H1 (cell line): ENCODE measurements around the gene NECTIN2. TPM values are rescaled to one million over a fixed set of nuclear protein-coding genes. Genes with fewer than 3 reads are reported as not detected.

Experiments used
- CTCF ChIA-PET: fragments of 300-600 bp; sonication (Branson Sonifier 250); formaldehyde crosslinking; loops from one replicate; lab custom pipeline; 2021; ENCODE audit not compliant: partially characterized antibody; lab: Charles Lee
- POLR2A ChIA-PET: fragments of 300-600 bp; sonication (Branson Sonifier 250); formaldehyde crosslinking; loops from one replicate; lab custom pipeline; 2021; ENCODE audit warnings: inconsistent platforms; ENCODE audit not compliant: partially characterized antibody; lab: Charles Lee
- DNase-seq, 2 experiments: peaks; one replicate each; pipeline versions ENCODE4 v3.0.0 to v3.0.0-alpha.2; 2010 to 2022; ENCODE audit warnings: low spot score in 2 of 2, low read depth in 1 of 2, mixed read lengths in 1 of 2
- FAIRE-seq: peaks from 2 replicates; lab custom pipeline; 2011; peaks lifted over from hg19 to GRCh38; lab: Jason Lieb, UNC
- H2AFZ ChIP-seq: 2 replicates; pipeline ENCODE4 v1.8.1; 2012; ENCODE audit warnings: low read length, inconsistent platforms
- H2AK5ac ChIP-seq: 2 replicates; pipeline ENCODE4 v1.6.1; 2013; ENCODE audit warnings: low read depth, low read length
- H2BK120ac ChIP-seq: replicated peaks from 2 replicates; pipeline ENCODE3; 2013; ENCODE audit warnings: low read depth, low read length, inconsistent platforms
- H2BK12ac ChIP-seq: 2 replicates; pipeline ENCODE4 v1.6.1; 2013; ENCODE audit warnings: low read depth, low read length
- H2BK15ac ChIP-seq: 2 replicates; pipeline ENCODE4 v1.6.1; 2013; ENCODE audit warnings: low read length
- H2BK20ac ChIP-seq: 2 replicates; pipeline ENCODE4 v1.6.1; 2013; ENCODE audit warnings: low read length
- H2BK5ac ChIP-seq: 2 replicates; pipeline ENCODE4 v1.6.1; 2013; ENCODE audit warnings: low read depth, low read length
- H3K14ac ChIP-seq: 2 replicates; pipeline ENCODE4 v1.6.1; 2013; ENCODE audit warnings: inconsistent platforms; ENCODE audit not compliant: insufficient read length
- H3K18ac ChIP-seq: 2 replicates; pipeline ENCODE4 v1.6.1; 2013; ENCODE audit warnings: low read length; ENCODE audit errors: extremely low read depth
- H3K23ac ChIP-seq: 2 replicates; pipeline ENCODE4 v1.6.1; 2013; ENCODE audit warnings: inconsistent platforms; ENCODE audit not compliant: insufficient read length
- H3K23me2 ChIP-seq: 2 replicates; pipeline ENCODE4 v1.6.1; 2013; ENCODE audit warnings: low read depth, low read length
- H3K27ac ChIP-seq: 2 replicates; pipeline ENCODE4 v1.6.1; 2011; ENCODE audit warnings: low read depth, low read length, inconsistent platforms
- H3K27me3 ChIP-seq, 4 experiments: replicated peaks in 1 of 4; 1 replicate in 1 of 4; 2 replicates in 3 of 4; pipeline versions ENCODE4 v1.6.1 to v1.8.1; 2011 to 2013; ENCODE audit warnings: low read length in 3 of 4, mild to moderate bottlenecking in 3 of 4, inconsistent platforms in 2 of 4, mixed read lengths in 2 of 4, moderate library complexity in 1 of 4; ENCODE audit not compliant: control insufficient read depth in 3 of 4, insufficient read depth in 3 of 4; ENCODE audit errors: extremely low read depth in 1 of 4
- H3K36me3 ChIP-seq, 4 experiments: 2 replicates each; pipeline versions ENCODE4 v1.6.1 to v1.8.1; 2011 to 2013; ENCODE audit warnings: mild to moderate bottlenecking in 4 of 4, low read length in 3 of 4, moderate library complexity in 2 of 4, control low read depth in 1 of 4, inconsistent platforms in 1 of 4; ENCODE audit not compliant: insufficient read depth in 4 of 4, control insufficient read depth in 2 of 4
- H3K4ac ChIP-seq: replicated peaks from 2 replicates; pipeline ENCODE3; 2013; ENCODE audit warnings: low read length, low read depth, mixed read lengths, inconsistent platforms; ENCODE audit not compliant: insufficient read length
- H3K4me1 ChIP-seq, 4 experiments: replicated peaks in 1 of 4; 1 replicate in 1 of 4; 2 replicates in 3 of 4; pipeline versions ENCODE4 v1.6.1 to v1.8.1; 2011 to 2013; ENCODE audit warnings: low read length in 3 of 4, inconsistent platforms in 2 of 4, mixed read lengths in 1 of 4; ENCODE audit not compliant: insufficient read depth in 4 of 4, control insufficient read depth in 3 of 4
- H3K4me2 ChIP-seq, 2 experiments: 2 replicates each; pipeline versions ENCODE4 v1.6.1 to v1.8.1; 2011 to 2013; ENCODE audit warnings: low read depth in 2 of 2, low read length in 2 of 2, control low read depth in 1 of 2, inconsistent platforms in 1 of 2, mild to moderate bottlenecking in 1 of 2; ENCODE audit not compliant: insufficient read depth in 1 of 2
- H3K4me3 ChIP-seq, 4 experiments: fragments of 200-600, 300-600 bp in 1 of 4; sonication (generic), shearing (Covaris generic), sonication (Bioruptor Twin) in 1 of 4; 2 replicates each; pipeline versions ENCODE4 v1.5.1 to v1.8.1; 2011 to 2016; ENCODE audit warnings: low read length in 4 of 4, low read depth in 3 of 4, control low read depth in 2 of 4, inconsistent platforms in 2 of 4, mild to moderate bottlenecking in 2 of 4, mixed read lengths in 1 of 4, moderate library complexity in 1 of 4; ENCODE audit not compliant: insufficient read depth in 2 of 4; ENCODE audit errors: extremely low read depth in 1 of 4
- H3K56ac ChIP-seq: replicated peaks from 2 replicates; pipeline ENCODE3; 2013; ENCODE audit warnings: low read depth, mild to moderate bottlenecking, mixed read lengths, low read length, inconsistent platforms; ENCODE audit not compliant: insufficient read length
- H3K79me1 ChIP-seq: 2 replicates; pipeline ENCODE4 v1.6.1; 2013; ENCODE audit warnings: low read depth, low read length, control low read depth
- H3K79me2 ChIP-seq, 2 experiments: 2 replicates each; pipeline versions ENCODE4 v1.6.1 to v1.8.1; 2012 to 2013; ENCODE audit warnings: low read length in 2 of 2, mild to moderate bottlenecking in 2 of 2, inconsistent platforms in 1 of 2; ENCODE audit not compliant: insufficient read depth in 2 of 2, control insufficient read depth in 1 of 2
- H3K9ac ChIP-seq, 4 experiments: replicated peaks in 1 of 4; 1 replicate in 1 of 4; 2 replicates in 3 of 4; pipeline versions ENCODE4 v1.6.1 to v1.8.1; 2011 to 2013; ENCODE audit warnings: low read depth in 3 of 4, low read length in 3 of 4, control low read depth in 2 of 4, mild to moderate bottlenecking in 2 of 4, moderate library complexity in 2 of 4, inconsistent platforms in 1 of 4; ENCODE audit errors: extremely low read depth in 1 of 4
- H3K9me3 ChIP-seq, 2 experiments: 2 replicates each; pipeline versions ENCODE4 v1.6.1 to v1.8.1; 2012 to 2013; ENCODE audit warnings: mild to moderate bottlenecking in 2 of 2, moderate library complexity in 2 of 2, control low read depth in 1 of 2, inconsistent platforms in 1 of 2, low read depth in 1 of 2, low read length in 1 of 2, mixed read lengths in 1 of 2; ENCODE audit not compliant: insufficient read depth in 2 of 2
- H4K20me1 ChIP-seq, 2 experiments: replicated peaks in 1 of 2; 2 replicates each; pipeline versions ENCODE3 to v1.8.1; 2011 to 2013; ENCODE audit warnings: inconsistent platforms in 2 of 2, low read length in 2 of 2, mild to moderate bottlenecking in 1 of 2; ENCODE audit not compliant: insufficient read depth in 2 of 2, control insufficient read depth in 1 of 2
- H4K5ac ChIP-seq: 2 replicates; pipeline ENCODE4 v1.6.1; 2013; ENCODE audit warnings: low read length, low read depth, mixed read lengths, inconsistent platforms; ENCODE audit not compliant: insufficient read length
- H4K8ac ChIP-seq: 2 replicates; pipeline ENCODE4 v1.8.0; 2013; ENCODE audit warnings: mild to moderate bottlenecking, moderate library complexity, low read length, inconsistent platforms; ENCODE audit not compliant: insufficient read depth; ENCODE audit errors: extremely low read depth
- H4K91ac ChIP-seq: replicated peaks from 2 replicates; pipeline ENCODE3; 2013; ENCODE audit warnings: low read length, mixed read lengths, inconsistent platforms; ENCODE audit not compliant: insufficient read length
- ASH2L ChIP-seq: fragments of 200-600, 300-600 bp; sonication (generic); IDR thresholded peaks from one replicate; pipeline ENCODE4 v1.7.1; 2017; ENCODE audit warnings: low read length
- BACH1 ChIP-seq: IDR thresholded peaks from 2 replicates; pipeline ENCODE4 v1.6.1; 2012; ENCODE audit warnings: low read length, improper control_type of control experiment
- CREB1 ChIP-seq: IDR thresholded peaks from 2 replicates; pipeline ENCODE4 v1.6.1; 2012; ENCODE audit warnings: inconsistent platforms
- HDAC2 ChIP-seq, 2 experiments: fragments of 300-600 bp in 1 of 2; sonication (generic) in 1 of 2; IDR thresholded peaks; 2 replicates each; pipeline ENCODE4 v1.6.1; 2011 to 2012; ENCODE audit warnings: low read depth in 2 of 2, low read length in 2 of 2, mild to moderate bottlenecking in 2 of 2, moderate library complexity in 2 of 2, borderline replicate concordance in 1 of 2, inconsistent platforms in 1 of 2
- JUN ChIP-seq: IDR thresholded peaks from 2 replicates; pipeline ENCODE4 v1.6.1; 2011; ENCODE audit warnings: low read depth, mild to moderate bottlenecking, improper control_type of control experiment, low read length
- SP4 ChIP-seq: IDR thresholded peaks from 2 replicates; pipeline ENCODE4 v1.6.1; 2012; ENCODE audit warnings: low read length, inconsistent platforms
- YY1 ChIP-seq: IDR thresholded peaks from 2 replicates; pipeline ENCODE4 v1.6.1; 2011; ENCODE audit warnings: low read depth, mild to moderate bottlenecking, low read length
- WGBS, 2 experiments: shearing (Covaris generic) in 1 of 2; methylation state at CpG; one replicate each; pipeline versions ENCODE4 v1.1.6 to v1.1.7; 2013 to 2015; ENCODE audit warnings: low lambda C conversion rate in 2 of 2, mixed read lengths in 2 of 2, inconsistent platforms in 1 of 2, low coverage in 1 of 2, missing lambda C conversion rate in 1 of 2; ENCODE audit not compliant: insufficient replicate concordance in 2 of 2, insufficient coverage in 1 of 2, insufficient read length in 1 of 2; ENCODE audit errors: extremely low coverage in 1 of 2, missing lambda C conversion rate in 1 of 2; 5-methylcytosine and 5-hydroxymethylcytosine counted together
- polyA plus RNA-seq, 7 experiments: library from polyadenylated mRNA; depleted of rRNA in 3 of 7; stranded (reverse) in 5 of 7; unstranded in 2 of 7; fragments of >200 nt in 5 of 7; fragments of 200-250 nt in 2 of 7; gene quantifications; 1 replicate in 5 of 7; 2 replicates in 1 of 7; 4 replicates in 1 of 7; pipeline versions ENCODE4 v1.2.1 to v1.2.3, GENCODE V29; 2011 to 2013; ENCODE audit warnings: missing spikeins in 2 of 7, mixed read lengths in 2 of 7
- total RNA-seq: library from RNA; stranded (reverse); fragmentation: NEBNext Ultra II Directional; extraction: Animal tissue kit (Norgen Biotek cat#: 25700); gene quantifications from 2 replicates; pipeline ENCODE4 v1.2.1, GENCODE V29; 2021

The NECTIN2 gene
- total and polyA plus RNA-seq, 2 of the 8 experiments (the other 6 are each of a cell fraction or from before 2014, with no cell fraction given): 184 to 237 TPM

DNA sequence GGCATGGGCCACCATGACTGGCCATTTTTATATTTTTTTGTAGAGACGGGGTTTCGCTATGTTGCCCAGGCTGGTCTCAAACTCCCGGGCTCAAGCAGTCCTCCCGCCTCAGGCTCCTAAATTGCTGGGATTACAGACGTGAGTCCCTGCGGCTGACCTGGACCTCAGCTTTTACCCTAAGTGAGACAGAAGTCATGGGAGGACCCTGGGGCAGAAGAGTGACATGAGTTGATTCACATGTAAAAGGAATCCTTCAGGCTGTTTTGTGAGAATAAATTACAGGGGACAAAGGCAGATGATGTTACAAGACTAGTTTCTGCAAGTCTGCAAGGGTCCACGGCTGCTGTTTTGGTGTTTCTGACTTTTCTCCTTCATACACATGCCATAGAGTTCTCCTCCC lies 39.8 kb upstream of the NECTIN2 start:
- H4K91ac ChIP-seq: no peak overlapping the region
- DNase-seq: no peak
- H3K4ac ChIP-seq: no peak overlapping the region
- no peak overlapping the region for H2BK12ac ChIP-seq
- H3K9ac ChIP-seq: no peak overlapping the region
- H2AK5ac ChIP-seq: no peak overlapping the region
- H3K4me1 ChIP-seq: peaks cover 4 to 34% (median 21%) of the 10 kb centered on the region in 4 experiments
- 0 out of 4 replicates have a peak overlapping the region, but pooled peaks of 1 of the 2 experiments have one; percentile 22 for H3K4me2 ChIP-seq
- H4K20me1 ChIP-seq: peaks cover 6 to 10% of the 10 kb centered on the region in 2 experiments
- H3K27me3 ChIP-seq: peaks cover 0 to 21% (median 18%) of the 10 kb centered on the region in 4 experiments; a peak in 6 of 7 replicates
- POLR2A ChIA-PET: interaction anchor here (0.7 to 4.7 kb wide), 12 partner anchors 8 to 100 kb away, joined by 3 to 30 read pairs (median 5); partner anchors contain the start of genes APOE and NECTIN2
- H3K9me3 ChIP-seq: no peaks in the 10 kb centered on the region
- H3K36me3 ChIP-seq: peaks cover 0 to 6% (median 0%) of the 10 kb centered on the region in 4 experiments; a peak in 3 of 8 replicates
- H2BK15ac ChIP-seq: no peak overlapping the region
- H4K8ac ChIP-seq: no peak overlapping the region
- peaks cover 2% of the 10 kb centered on the region; the same call in 1 of the 2 replicates for H3K79me1 ChIP-seq
- H3K4me3 ChIP-seq: no peak overlapping the region
- no peaks in the 10 kb centered on the region for H3K79me2 ChIP-seq
- no peak overlapping the region for H2BK20ac ChIP-seq
- no peak overlapping the region for H3K18ac ChIP-seq
- no peak for FAIRE-seq
- H2AFZ ChIP-seq: no peak overlapping the region
- 84% methylated on average over 7 of the region's 7 CpGs; no CpG with 5 or more reads in 1 of the 2 experiments for WGBS, 2 experiments
- no peak overlapping the region for H3K23ac ChIP-seq
- H4K5ac ChIP-seq: no peak overlapping the region
- CTCF ChIA-PET: interaction anchor here (1.1 to 8.5 kb wide), 13 partner anchors 14 to 235 kb away, joined by 4 to 116 read pairs (median 10); partner anchors contain the start of gene NECTIN2
- H3K27ac ChIP-seq: no peak overlapping the region
- H2BK120ac ChIP-seq: no peak overlapping the region
- H2BK5ac ChIP-seq: no peak overlapping the region
- no peak overlapping the region for H3K56ac ChIP-seq
- TF ChIP-seq YY1: no peak
- no peak for TF ChIP-seq SP4
- no peak for TF ChIP-seq CREB1
- TF ChIP-seq HDAC2 (IDR thresholded peaks at IDR 0.05; ENCODE audit: borderline replicate concordance in 1 of 2, low read depth in 2 of 2, low read length in 2 of 2): no peak
- TF ChIP-seq ASH2L: no peak
- TF ChIP-seq BACH1: no peak
- TF ChIP-seq JUN: no peak
- H3K14ac ChIP-seq: no peak overlapping the region
- peaks cover 5% of the 10 kb centered on the region; the same call in 1 of the 2 replicates for H3K23me2 ChIP-seq
